Measurements from ENCODE around the gene GJA8. TPM values are rescaled to one million over a fixed set of nuclear protein-coding genes. Genes with fewer than 3 reads are reported as not detected.
A peak's percentile ranks its signal among the peaks of the same experiment; 100 is the strongest.

Gene GJA8
- total RNA-seq, 2 donors from 2014 or later: not detected

DNA sequence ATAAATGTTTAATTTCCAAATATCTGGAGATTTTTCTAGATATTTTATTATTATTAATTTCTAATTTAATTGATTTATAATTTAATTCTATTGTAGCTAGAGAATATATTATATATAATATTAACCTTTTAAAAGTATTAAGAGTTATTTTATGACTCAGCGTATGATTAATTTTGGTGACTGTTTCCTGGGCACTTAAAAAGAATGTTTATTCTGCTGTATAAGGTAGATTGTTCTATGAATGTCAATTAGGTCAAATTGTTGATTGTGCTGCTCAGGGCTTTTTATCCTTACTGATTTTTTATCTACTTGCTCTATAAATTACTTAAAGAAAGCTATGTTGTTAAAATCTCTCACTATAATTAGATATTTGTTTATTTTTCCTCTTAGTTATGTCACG is 20.1 kb upstream of the GJA8 start:
- TF ChIP-seq CTCF (IDR thresholded peaks at IDR 0.05): no peak
- H3K9me3 ChIP-seq: no peaks in the 10 kb centered on the region
- H3K9ac ChIP-seq (ENCODE audit: low read depth in 2 of 2, low read length in 2 of 2): no peak overlapping the region
- H3K36me3 ChIP-seq: no peaks in the 10 kb centered on the region
- H3K4me1 ChIP-seq: no peaks in the 10 kb centered on the region
- intact Hi-C loops (cut with DNase I): no loop called here
- no peak overlapping the region for H3K27ac ChIP-seq
- H3K27me3 ChIP-seq: no peaks in the 10 kb centered on the region
- no peak overlapping the region for H3K4me3 ChIP-seq
- no peak for DNase-seq

DNA sequence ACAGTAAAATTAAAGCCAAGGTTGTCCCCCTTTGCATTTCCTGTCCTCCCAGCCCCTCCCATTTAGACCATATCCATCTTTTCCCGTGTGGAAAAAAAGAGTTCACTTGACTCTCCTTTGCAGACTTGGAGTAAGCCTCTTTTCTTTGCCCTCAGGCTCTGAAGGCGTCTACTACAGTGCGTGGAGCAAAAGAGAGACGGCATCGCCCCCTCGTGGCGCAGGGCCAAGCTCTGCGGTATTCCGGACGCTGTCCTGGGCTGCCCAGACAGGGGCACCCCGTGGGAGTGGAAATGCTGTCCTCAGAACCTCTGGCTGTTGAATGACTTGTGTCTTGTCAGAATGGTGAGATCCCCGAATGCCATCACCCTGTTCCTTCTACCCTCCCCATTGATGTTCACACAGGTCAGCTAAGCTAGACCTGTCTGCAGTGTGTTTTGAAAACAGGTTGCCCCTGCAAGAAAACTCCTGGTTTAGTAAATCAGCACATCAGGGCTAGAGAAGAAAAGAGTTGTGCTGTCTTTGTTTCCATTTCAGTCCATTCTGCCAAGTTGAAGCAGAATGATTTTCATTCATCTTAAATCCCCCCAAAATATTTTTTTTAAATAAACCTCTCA is 12.3 kb upstream of the GJA8 start:
- Histone ChIP-seq H3K36me3 (no peaks in the 10 kb centered on the region), H3K27me3 (no peaks in the 10 kb centered on the region), H3K27ac (no peak overlapping the region), H3K4me3 (no peak overlapping the region), H3K4me1 (no peaks in the 10 kb centered on the region), H3K9ac (ENCODE audit: low read depth in 2 of 2, low read length in 2 of 2) (no peak overlapping the region), H3K9me3 (no peaks in the 10 kb centered on the region)
- TF ChIP-seq CTCF (IDR thresholded peaks at IDR 0.05): peak; percentile 52
- intact Hi-C loops (cut with DNase I): loop anchor here (5.0 to 10.0 kb wide), 3 partner anchors 165 to 618 kb away; no protein-coding TSS in a partner anchor
- peak; percentile 68 for DNase-seq

- H3K9ac ChIP-seq (ENCODE audit: low read depth in 2 of 2, low read length in 2 of 2): no peak overlapping the region
- no peak overlapping the region for H3K27ac ChIP-seq
- intact Hi-C loops (cut with DNase I): loop anchor here (5.0 to 10.0 kb wide), 3 partner anchors 166 to 619 kb away; no protein-coding TSS in a partner anchor
- no peak for DNase-seq
- no peaks in the 10 kb centered on the region for H3K36me3 ChIP-seq
- H3K4me1 ChIP-seq: no peaks in the 10 kb centered on the region
- H3K9me3 ChIP-seq: no peaks in the 10 kb centered on the region
- H3K4me3 ChIP-seq: no peak overlapping the region
- TF ChIP-seq CTCF (IDR thresholded peaks at IDR 0.05): no peak
- H3K27me3 ChIP-seq: no peaks in the 10 kb centered on the region
Measured at GRCh38 chr1:147891088-147891487, 11.5 kb upstream of the GJA8 start.

DNA sequence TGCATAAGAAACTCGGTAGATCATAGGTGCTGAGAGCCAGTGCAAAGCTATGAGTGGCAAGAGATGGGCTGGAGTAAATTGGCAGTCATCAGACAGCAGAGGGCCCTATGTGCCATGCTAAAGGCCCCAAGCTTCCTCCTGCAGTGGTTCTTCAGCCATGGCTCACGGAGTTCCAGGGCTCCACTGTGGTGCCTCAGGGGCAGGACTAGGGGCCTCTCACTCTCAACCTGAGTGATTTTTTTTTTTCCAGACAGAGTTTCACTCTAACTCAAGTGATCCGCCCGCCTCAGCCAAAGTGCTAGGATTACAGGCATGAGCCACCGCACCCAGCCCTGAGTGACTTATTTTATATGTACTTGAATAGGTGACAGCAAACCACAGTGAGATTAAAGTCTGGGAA is 10.4 kb upstream of the GJA8 start:
- Histone ChIP-seq H3K9me3 (no peaks in the 10 kb centered on the region), H3K9ac (ENCODE audit: low read depth in 2 of 2, low read length in 2 of 2) (no peak overlapping the region), H3K27ac (no peak overlapping the region), H3K4me1 (no peaks in the 10 kb centered on the region), H3K4me3 (no peak overlapping the region), H3K36me3 (no peaks in the 10 kb centered on the region), H3K27me3 (no peaks in the 10 kb centered on the region)
- no peak for DNase-seq
- TF ChIP-seq CTCF (IDR thresholded peaks at IDR 0.05): no peak
- intact Hi-C loops (cut with DNase I): loop anchor here (2.0 to 10.0 kb wide), 4 partner anchors 167 to 620 kb away; no protein-coding TSS in a partner anchor

DNA sequence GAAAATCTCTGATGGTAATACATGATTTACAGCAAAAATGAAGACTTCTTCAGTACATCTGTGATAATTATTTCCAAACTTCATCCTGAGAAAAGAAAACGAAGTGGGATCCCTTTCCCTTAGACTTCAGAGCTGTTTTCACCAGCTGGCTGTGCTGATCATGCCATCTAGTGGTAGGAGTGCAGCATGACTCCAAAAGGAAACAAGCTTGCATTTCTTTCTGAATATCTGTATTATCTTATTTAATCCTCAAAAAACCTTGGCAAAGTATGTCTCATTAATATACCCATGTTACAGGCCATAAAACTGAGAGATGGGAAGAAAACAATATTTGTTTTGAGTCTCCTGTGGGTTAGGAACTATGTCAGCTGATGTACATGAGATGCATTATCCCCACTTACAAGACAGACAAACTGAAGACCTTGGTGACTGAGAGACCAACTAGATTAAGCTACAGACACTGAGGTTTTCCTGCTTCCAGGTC is 9.8 kb upstream of the GJA8 start:
- peak; percentile 28 for DNase-seq
- intact Hi-C loops (cut with DNase I): loop anchor here (2.0 to 10.0 kb wide), 4 partner anchors 168 to 620 kb away; no protein-coding TSS in a partner anchor
- TF ChIP-seq CTCF (IDR thresholded peaks at IDR 0.05): peak; percentile 93

More for the DNA sequence above, 9.8 kb upstream of the GJA8 start:
- Histone ChIP-seq H3K9me3 (no peaks in the 10 kb centered on the region), H3K27me3 (no peaks in the 10 kb centered on the region), H3K27ac (no peak overlapping the region), H3K36me3 (no peaks in the 10 kb centered on the region), H3K4me1 (no peaks in the 10 kb centered on the region), H3K9ac (ENCODE audit: low read depth in 2 of 2, low read length in 2 of 2) (no peak overlapping the region), H3K4me3 (no peak overlapping the region)
